K562 (cell line): Measurements from ENCODE around the gene SNRNP40. TPM values are rescaled to one million over a fixed set of nuclear protein-coding genes. Genes with fewer than 3 reads are reported as not detected.

Experiments used
- ATF6 ChIP-seq: sonication (generic); formaldehyde crosslinking; IDR thresholded peaks from 2 replicates; pipeline ENCODE4 v1.4.0; 2020; ENCODE audit warnings: mild to moderate bottlenecking, missing genetic modification reagents
- BCOR ChIP-seq: fragments of 450-650 bp; IDR thresholded peaks from 2 replicates; pipeline ENCODE4 v1.6.1; 2016
- CBFA2T2 ChIP-seq: fragments of 450-650 bp; conservative IDR thresholded peaks from 2 replicates; pipeline ENCODE4 v1.6.1; 2017; ENCODE audit warnings: mild to moderate bottlenecking
- CHD4 ChIP-seq: fragments of 200-600 bp; sonication (generic); IDR thresholded peaks from 3 replicates; pipeline ENCODE4 v1.6.1; 2012; ENCODE audit warnings: low read depth, mild to moderate bottlenecking, mixed read lengths, low read length, inconsistent platforms; ENCODE audit not compliant: insufficient read depth, insufficient replicate concordance, poor library complexity, severe bottlenecking
- CXXC5 ChIP-seq: fragments of 250-450 bp; sonication (Bioruptor Pico); IDR thresholded peaks from 2 replicates; pipeline ENCODE4 v1.8.0; 2022; ENCODE audit warnings: inconsistent platforms, mild to moderate bottlenecking, moderate library complexity
- DNMT1 ChIP-seq: fragments of 450-650 bp; IDR thresholded peaks from 2 replicates; pipeline ENCODE4 v1.6.1; 2016; ENCODE audit warnings: antibody characterized with exemption, mild to moderate bottlenecking
- EGR1 ChIP-seq: fragments of 450-650 bp; conservative IDR thresholded peaks from 2 replicates; pipeline ENCODE4 v1.6.1; 2017; ENCODE audit warnings: mild to moderate bottlenecking
- ELK1 ChIP-seq: sonication (generic); formaldehyde crosslinking; IDR thresholded peaks from 2 replicates; pipeline ENCODE4 v1.8.1; 2022; ENCODE audit warnings: missing genetic modification reagents
- ETV6 ChIP-seq, 3 experiments: fragments of 150-350 bp in 1 of 3; sonication (generic) in 1 of 3; formaldehyde crosslinking in 1 of 3; IDR thresholded peaks; 2 replicates each; pipeline versions ENCODE4 v1.6.1 to v1.8.0; 2014 to 2022; ENCODE audit warnings: borderline replicate concordance in 2 of 3, low read depth in 2 of 3, antibody characterized with exemption in 1 of 3, low read length in 1 of 3, mild to moderate bottlenecking in 1 of 3, missing genetic modification reagents in 1 of 3
- FOXO4 ChIP-seq: fragments of 450-650 bp; formaldehyde crosslinking; IDR thresholded peaks from 2 replicates; pipeline ENCODE4 v1.4.0; 2020; ENCODE audit warnings: mild to moderate bottlenecking, moderate library complexity
- KAT7 ChIP-seq: sonication (generic); formaldehyde crosslinking; IDR thresholded peaks from 2 replicates; pipeline ENCODE4 v1.8.0; 2022; ENCODE audit warnings: missing genetic modification reagents, mild to moderate bottlenecking, borderline replicate concordance
- KDM4B ChIP-seq, 2 experiments: fragments of 450-650 bp in 1 of 2; sonication (generic) in 1 of 2; IDR thresholded peaks; 2 replicates each; pipeline ENCODE4 v1.6.1; 2016 to 2017; ENCODE audit warnings: borderline replicate concordance in 2 of 2, antibody characterized with exemption in 1 of 2, low read depth in 1 of 2, mild to moderate bottlenecking in 1 of 2
- LCOR ChIP-seq: sonication (generic); formaldehyde crosslinking; IDR thresholded peaks from 2 replicates; pipeline ENCODE4 v1.8.0; 2022; ENCODE audit warnings: mild to moderate bottlenecking, missing genetic modification reagents
- NFXL1 ChIP-seq: fragments of 450-650 bp; formaldehyde crosslinking; IDR thresholded peaks from 2 replicates; pipeline ENCODE4 v1.4.0; 2021; ENCODE audit warnings: mild to moderate bottlenecking
- OTX1 ChIP-seq: fragments of 450-650 bp; formaldehyde crosslinking; IDR thresholded peaks from 2 replicates; pipeline ENCODE4 v1.4.0; 2022; ENCODE audit warnings: mild to moderate bottlenecking
- PATZ1 ChIP-seq: fragments of 250-450 bp; sonication (Bioruptor Pico); IDR thresholded peaks from 2 replicates; pipeline ENCODE4 v1.5.0; 2020; ENCODE audit warnings: mild to moderate bottlenecking, borderline replicate concordance
- RHOXF2B ChIP-seq: fragments of 250-450 bp; sonication (Bioruptor Pico); conservative IDR thresholded peaks from 2 replicates; pipeline ENCODE4 v1.5.1; 2021
- SUPT5H ChIP-seq: fragments of 450-650 bp; IDR thresholded peaks from 2 replicates; pipeline ENCODE4 v1.6.1; 2016
- ZNF133 ChIP-seq: fragments of 250-450 bp; sonication (Bioruptor Pico); IDR thresholded peaks from 2 replicates; pipeline ENCODE4 v1.4.0; 2020; ENCODE audit warnings: mild to moderate bottlenecking
- ZNF263 ChIP-seq: sonication (generic); formaldehyde crosslinking; IDR thresholded peaks from 2 replicates; pipeline ENCODE4 v1.8.0; 2022; ENCODE audit warnings: mild to moderate bottlenecking, missing genetic modification reagents, borderline replicate concordance
- ZSCAN32 ChIP-seq: fragments of 450-650 bp; formaldehyde crosslinking; IDR thresholded peaks from 2 replicates; pipeline ENCODE4 v1.4.0; 2020; ENCODE audit warnings: mild to moderate bottlenecking, moderate library complexity
- polyA plus RNA-seq, 8 experiments: library from polyadenylated mRNA; depleted of rRNA in 4 of 8; stranded (reverse) in 5 of 8; unstranded in 3 of 8; fragments of >200 nt; fragmentation: Nextera tagmentation in 2 of 8; fragmentation: Illumina TruSeq in 1 of 8; extraction: Ambion mirVana in 2 of 8; extraction: Trizol in 1 of 8; gene quantifications; 2 replicates each; pipeline versions ENCODE4 v1.2.1 to v1.2.3, GENCODE V29; 2011 to 2014; ENCODE audit warnings: inconsistent platforms in 1 of 8, missing spikeins in 1 of 8
- total RNA-seq, 7 experiments: library from RNA; depleted of rRNA in 6 of 7; stranded (reverse); fragments of >200 nt in 6 of 7; fragmentation: Illumina TruSeq in 2 of 7; extraction: Trizol in 2 of 7; gene quantifications; 2 replicates each; pipeline versions ENCODE4 v1.2.1 to v1.2.3, GENCODE V29; 2011 to 2021; ENCODE audit warnings: low replicate concordance in 1 of 7

Gene SNRNP40
- total and polyA plus RNA-seq, 9 of the 15 experiments (the other 6 are each of a cell fraction or from before 2014, with no cell fraction given), result 48.7 to 278 (median 163) TPM

GRCh38 chr1:31296486-31297276 is at the start of gene SNRNP40, which contains the start of gene ZCCHC17 (continued):
- no peak for TF ChIP-seq OTX1 (CRISPR knock-in tag)
- peak; percentile 82; the same call in 1 of the 2 replicates for TF ChIP-seq KAT7 (CRISPR knock-in tag)
- 0 out of 2 replicates have a peak, but pooled peaks have one; percentile 17 for TF ChIP-seq BCOR
- peak; percentile 86 for TF ChIP-seq EGR1
- TF ChIP-seq ETV6 (IDR thresholded peaks at IDR 0.05; ENCODE audit: borderline replicate concordance in 1 of 2, low read depth in 2 of 2, low read length in 1 of 2), result no peak
- no peak for TF ChIP-seq ETV6 (CRISPR knock-in tag; IDR thresholded peaks at IDR 0.05; ENCODE audit: borderline replicate concordance)
- TF ChIP-seq CXXC5, result peak; percentile 61
- no peak for TF ChIP-seq ZNF133 (CRISPR knock-in tag)
- TF ChIP-seq ATF6 (CRISPR knock-in tag), result peak; percentile 62; the same call in 1 of the 2 replicates
- no peak for TF ChIP-seq FOXO4
- TF ChIP-seq LCOR, result peak; percentile 99
- TF ChIP-seq RHOXF2B (CRISPR knock-in tag), result 0 out of 2 replicates have a peak, but pooled peaks have one; percentile 21
- no peak for TF ChIP-seq NFXL1 (CRISPR knock-in tag)
- TF ChIP-seq ZNF263 (CRISPR knock-in tag), result peak; percentile 67; the same call in 1 of the 2 replicates
- TF ChIP-seq ZSCAN32 (CRISPR knock-in tag), result no peak
- TF ChIP-seq SUPT5H, result peak; percentile 99
- TF ChIP-seq CHD4, result no peak
- no peak for TF ChIP-seq ELK1 (CRISPR knock-in tag)
- TF ChIP-seq CBFA2T2, result no peak
- TF ChIP-seq DNMT1, result no peak
- TF ChIP-seq PATZ1 (CRISPR knock-in tag), result no peak
- no peak for TF ChIP-seq KDM4B (IDR thresholded peaks at IDR 0.05; ENCODE audit: borderline replicate concordance in 2 of 2, low read depth in 1 of 2)
